Thymus (tissue), 11 donors: Measurements from ENCODE around the gene TRIM50. TPM values are rescaled to one million over a fixed set of nuclear protein-coding genes. Genes with fewer than 3 reads are reported as not detected.
"Not testable (repeated sequence)": the region's sequence is repeated elsewhere in the genome, so short reads cannot be mapped to it uniquely, and the experiment has no call there.

Source experiments
- DNase-seq, 9 donors: peaks; one replicate each; pipeline ENCODE4 v3.0.0-alpha.2; 2013; ENCODE audit warnings: low spot score in 9 of 9, low read depth in 6 of 9, missing footprints in 1 of 9
- H3K27ac ChIP-seq, 2 donors: one replicate each; pipeline ENCODE4 v1.5.1; 2013; ENCODE audit warnings: control low read depth in 1 of 2, low read depth in 1 of 2, low read length in 1 of 2, mild to moderate bottlenecking in 1 of 2, moderate library complexity in 1 of 2
- H3K27me3 ChIP-seq, 2 donors: one replicate each; pipeline ENCODE4 v1.5.1; 2013; ENCODE audit warnings: low read length in 1 of 2; ENCODE audit not compliant: control insufficient read depth in 2 of 2, insufficient read depth in 1 of 2
- H3K36me3 ChIP-seq, 2 donors: one replicate each; pipeline ENCODE4 v1.5.1; 2013; ENCODE audit warnings: low read length in 1 of 2, mild to moderate bottlenecking in 1 of 2, moderate library complexity in 1 of 2; ENCODE audit not compliant: control insufficient read depth in 2 of 2, insufficient read depth in 2 of 2
- H3K4me1 ChIP-seq, 2 donors: one replicate each; pipeline ENCODE4 v1.5.1; 2013; ENCODE audit warnings: low read length in 2 of 2; ENCODE audit not compliant: control insufficient read depth in 2 of 2, insufficient read depth in 2 of 2
- H3K4me3 ChIP-seq, 2 donors: one replicate each; pipeline ENCODE4 v1.5.1; 2013; ENCODE audit warnings: low read length in 2 of 2, control low read depth in 1 of 2, mild to moderate bottlenecking in 1 of 2
- H3K9me3 ChIP-seq, 2 donors: one replicate each; pipeline ENCODE4 v1.5.1; 2013; ENCODE audit warnings: low read length in 1 of 2, mild to moderate bottlenecking in 1 of 2; ENCODE audit not compliant: control insufficient read depth in 2 of 2, insufficient read depth in 1 of 2
- WGBS: extraction: QIAGEN DNeasy Blood & Tissue Kit; methylation state at CpG from one replicate; pipeline ENCODE4 v1.1.7; 2013; 5-methylcytosine and 5-hydroxymethylcytosine counted together
- polyA plus RNA-seq: library from polyadenylated mRNA; stranded (reverse); fragments of 200-250 nt; gene quantifications from one replicate; pipeline ENCODE4 v1.2.3, GENCODE V29; 2013
- total RNA-seq: library from RNA; stranded (reverse); fragments of 120-200 nt; gene quantifications from one replicate; pipeline ENCODE4 v1.2.4, GENCODE V29; 2013
- donor health status: healthy.

Gene TRIM50
- total and polyA plus RNA-seq, 2 donors, result 0.09 to 0.21 TPM

DNA sequence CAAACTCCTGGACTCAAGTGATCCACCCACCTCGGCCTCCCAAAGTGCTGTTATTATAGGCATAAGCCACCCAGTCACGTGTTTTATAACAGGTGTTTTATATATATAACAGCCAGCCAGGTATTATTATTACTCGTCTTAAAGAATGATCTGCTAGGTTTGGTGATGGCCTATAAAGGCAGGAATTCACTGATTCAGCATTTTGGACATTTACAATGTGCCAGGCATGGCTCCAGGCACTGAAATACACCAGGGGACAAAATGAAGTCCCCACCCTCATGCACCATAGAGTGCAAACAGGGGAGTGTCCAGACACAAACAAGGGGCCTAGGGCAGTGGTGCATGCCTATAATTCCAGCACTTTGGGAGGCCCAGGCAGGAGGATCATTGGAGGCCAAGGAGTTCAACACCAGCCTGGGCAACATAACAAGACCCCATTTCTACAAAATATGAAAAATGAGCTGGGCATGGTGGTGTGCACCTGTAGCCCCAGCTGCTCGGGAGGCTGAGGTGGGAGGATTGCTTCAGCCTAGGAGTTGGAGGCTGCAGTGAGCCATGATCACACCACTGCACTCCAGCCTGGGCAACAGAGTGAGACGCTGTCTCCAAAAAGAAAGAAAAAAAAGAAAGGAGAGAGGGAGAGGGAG is 4.3 kb downstream of the TRIM50 start:
- WGBS, result 91% methylated on average over 5 of the region's 5 CpGs
- not testable (repeated sequence) for H3K4me3 ChIP-seq, H3K36me3 ChIP-seq, DNase-seq, H3K9me3 ChIP-seq, H3K27ac ChIP-seq, H3K27me3 ChIP-seq
- H3K4me1 ChIP-seq, result peaks cover 6 to 11% of the 10 kb centered on the region in 2 donors

DNA sequence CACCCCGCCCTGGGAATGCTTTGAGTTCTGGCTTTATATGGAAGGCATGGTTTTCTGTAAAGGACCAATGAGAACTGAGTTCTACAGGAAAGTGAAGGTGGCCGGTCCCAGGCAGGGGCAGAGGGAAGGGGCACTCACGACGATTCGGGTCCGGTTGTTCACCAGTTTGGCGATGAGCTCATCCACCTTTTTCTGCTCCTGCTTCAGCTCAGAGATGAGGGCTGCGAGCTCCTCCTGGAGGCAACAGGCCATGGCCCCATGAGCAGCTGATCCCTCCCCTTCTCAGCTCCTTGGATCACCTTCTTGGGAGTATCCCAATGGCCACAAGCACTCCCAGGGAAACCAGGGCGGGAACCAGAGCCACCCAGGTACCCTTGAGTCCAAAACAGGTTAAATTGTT is 7.9 kb downstream of the TRIM50 start:
- not testable (repeated sequence) for H3K4me3 ChIP-seq, DNase-seq, H3K27me3 ChIP-seq, H3K36me3 ChIP-seq, H3K27ac ChIP-seq, H3K9me3 ChIP-seq
- WGBS, result 97% methylated on average over 9 of the region's 9 CpGs
- peaks cover 6 to 11% of the 10 kb centered on the region in 2 donors for H3K4me1 ChIP-seq

- H3K27ac ChIP-seq, result not testable (repeated sequence)
Measured at GRCh38 chr7:73319541-73319940, 8.3 kb downstream of the TRIM50 start.

GRCh38 chr7:73318656-73319204 is 9.2 kb downstream of the TRIM50 start:
- H3K4me3 ChIP-seq, H3K27ac ChIP-seq, H3K27me3 ChIP-seq, DNase-seq, H3K36me3 ChIP-seq, H3K4me1 ChIP-seq, H3K9me3 ChIP-seq: not testable (repeated sequence)
- 90% methylated on average over 16 of the region's 18 CpGs for whole genome bisulfite sequencing

More at GRCh38 chr7:73319541-73319940, 8.3 kb downstream of the TRIM50 start:
- not testable (repeated sequence) for H3K27me3 ChIP-seq, DNase-seq, H3K4me1 ChIP-seq, H3K36me3 ChIP-seq, H3K9me3 ChIP-seq, H3K4me3 ChIP-seq
- WGBS, result 94% methylated on average over 9 of the region's 9 CpGs

GRCh38 chr7:73316521-73316920 is 11.4 kb downstream of the TRIM50 start:
- no peaks in the 10 kb centered on the region for H3K36me3 ChIP-seq
- H3K4me3 ChIP-seq, result no peak overlapping the region
- no peak for DNase-seq
- no peaks in the 10 kb centered on the region for H3K27me3 ChIP-seq
- H3K4me1 ChIP-seq, result no peaks in the 10 kb centered on the region
- 97% methylated on average over 9 of the region's 9 CpGs for WGBS
- H3K27ac ChIP-seq, result no peak overlapping the region
- no peaks in the 10 kb centered on the region for H3K9me3 ChIP-seq

DNA sequence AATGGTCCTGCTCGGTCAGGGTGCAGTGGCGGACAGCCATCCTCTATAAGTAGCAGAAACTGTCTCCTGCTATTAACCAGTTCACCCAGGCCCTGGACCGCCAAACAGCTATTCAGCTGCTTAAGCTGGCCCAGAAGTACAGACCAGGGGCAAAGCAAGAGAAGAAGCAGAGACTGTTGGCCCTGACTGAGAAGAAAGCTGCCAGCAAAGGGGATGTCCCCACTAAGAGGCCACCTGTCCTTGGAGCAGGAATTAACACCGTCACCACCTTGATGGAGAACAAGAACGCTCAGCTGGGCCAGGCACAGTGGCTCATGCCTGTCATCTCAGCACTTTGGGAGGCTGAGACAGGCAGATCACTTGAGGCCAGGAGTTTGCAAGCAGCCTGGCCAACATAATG is 13.6 kb downstream of the TRIM50 start:
- Histone ChIP-seq H3K9me3 (no peaks in the 10 kb centered on the region), H3K4me1 (peaks cover 0 to 1% of the 10 kb centered on the region in 2 donors), H3K27ac (no peak overlapping the region), H3K4me3 (no peak overlapping the region), H3K27me3 (no peaks in the 10 kb centered on the region), H3K36me3 (no peaks in the 10 kb centered on the region)
- WGBS, result 97% methylated on average over 5 of the region's 5 CpGs
- DNase-seq, result no peak

DNA sequence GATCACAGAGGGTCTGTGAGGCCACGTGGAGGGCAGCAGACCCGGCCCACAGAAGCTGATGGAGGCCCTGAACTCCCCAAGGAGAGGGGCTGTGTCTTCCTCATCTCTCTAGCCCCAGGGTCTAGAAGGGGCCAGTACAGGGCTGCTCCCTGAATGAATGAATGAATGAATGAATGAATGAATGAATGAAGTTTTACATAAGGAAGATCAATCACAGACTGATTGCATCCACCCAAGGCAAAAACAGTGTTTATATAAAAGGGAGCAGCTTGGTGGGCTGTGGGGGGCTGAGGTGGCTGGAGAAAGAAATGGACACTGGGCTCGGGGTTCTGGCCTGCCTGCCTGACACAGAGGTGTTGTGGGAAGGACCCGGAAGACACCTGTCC is 14.4 kb downstream of the TRIM50 start:
- Histone ChIP-seq H3K9me3 (no peaks in the 10 kb centered on the region), H3K27ac (no peak overlapping the region), H3K27me3 (no peaks in the 10 kb centered on the region), H3K36me3 (no peaks in the 10 kb centered on the region), H3K4me1 (peaks cover 0 to 8% of the 10 kb centered on the region in 2 donors), H3K4me3 (no peak overlapping the region)
- WGBS, result 95% methylated on average over 4 of the region's 4 CpGs
- DNase-seq, result no peak

DNA sequence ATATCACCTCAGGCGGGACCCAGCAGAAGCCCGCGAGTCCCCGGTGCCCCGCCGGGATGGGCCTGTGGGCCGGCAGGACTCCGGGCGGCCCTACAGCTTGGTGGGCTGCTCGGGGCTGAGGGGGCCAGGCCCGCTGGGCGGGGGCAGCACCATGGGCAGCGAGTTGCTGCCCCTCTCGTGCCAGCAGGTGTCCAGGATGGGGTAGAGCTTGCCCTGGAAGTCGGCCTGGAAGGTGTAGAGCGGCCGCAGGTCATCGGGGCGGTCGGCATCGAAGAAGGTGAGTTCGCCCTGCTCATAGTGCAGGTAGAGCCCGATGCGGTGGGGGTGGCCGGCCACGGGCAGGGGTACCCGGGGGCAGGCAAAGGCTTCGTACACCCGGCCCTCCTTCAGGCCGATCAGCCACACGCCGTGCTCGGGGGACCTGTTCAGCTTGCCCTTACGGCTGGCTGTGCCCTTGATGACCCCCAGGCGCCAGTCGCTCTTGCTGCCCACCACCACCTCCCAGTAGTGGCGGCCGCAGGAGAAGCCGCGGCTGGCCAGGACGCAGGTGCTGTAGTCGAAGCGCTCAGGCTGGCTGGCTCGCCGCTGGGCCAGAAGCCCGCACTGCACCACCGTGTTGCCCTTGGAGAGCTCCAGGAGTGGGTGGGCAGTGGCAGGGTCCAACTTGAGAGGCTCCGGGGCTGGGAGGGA is 14.9 kb downstream of the TRIM50 start:
- no peaks in the 10 kb centered on the region for H3K27me3 ChIP-seq
- DNase-seq, result no peak
- H3K9me3 ChIP-seq, result no peaks in the 10 kb centered on the region
- no peaks in the 10 kb centered on the region for H3K36me3 ChIP-seq
- H3K27ac ChIP-seq, result no peak overlapping the region
- WGBS, result 98% methylated on average over 48 of the region's 48 CpGs
- peaks cover under 1 to 9% of the 10 kb centered on the region in 2 donors for H3K4me1 ChIP-seq
- no peak overlapping the region for H3K4me3 ChIP-seq

- not testable (repeated sequence) for DNase-seq, H3K36me3 ChIP-seq, H3K27ac ChIP-seq, H3K9me3 ChIP-seq, H3K27me3 ChIP-seq, H3K4me3 ChIP-seq
- peaks cover 7 to 15% of the 10 kb centered on the region in 2 donors for H3K4me1 ChIP-seq
- WGBS, result 98% methylated on average over 7 of the region's 7 CpGs
Measured at GRCh38 chr7:73311421-73311820, 16.5 kb downstream of the TRIM50 start.
